Measurements from ENCODE around the gene NRSN1.
"Not testable (repeated sequence)": the region's sequence is repeated elsewhere in the genome, so short reads cannot be mapped to it uniquely, and the experiment has no call there.

The NRSN1 gene

DNA sequence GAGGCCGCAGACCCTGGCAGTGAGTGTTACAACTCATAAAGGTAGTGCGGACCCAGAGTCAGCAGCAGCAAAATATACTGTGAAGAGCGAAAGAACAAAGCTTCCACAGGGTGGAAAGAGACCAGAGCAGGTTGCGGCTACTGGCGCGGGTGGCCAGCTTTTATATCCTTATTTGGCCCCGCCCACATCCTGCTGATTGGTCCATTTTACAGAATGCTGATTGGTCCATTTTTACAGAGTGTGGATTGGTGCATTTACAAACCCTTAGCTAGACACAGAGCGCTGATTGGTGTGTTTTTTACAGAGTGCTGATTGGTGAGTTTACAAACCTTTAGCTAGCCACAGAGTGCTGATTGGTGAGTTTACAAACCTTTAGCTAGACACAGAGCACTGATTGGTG is 16.7 kb downstream of the NRSN1 start:
- H3K9me3 ChIP-seq (ENCODE audit: control insufficient read depth, low read length); H3K9ac ChIP-seq (ENCODE audit: low read length); H3K4ac ChIP-seq (ENCODE audit: low read depth in 1 of 2, low read length in 2 of 2); H3K18ac ChIP-seq (ENCODE audit: low read depth in 1 of 2, low read length in 2 of 2); H3K23ac ChIP-seq (ENCODE audit: low read length in 2 of 2); H2BK5ac ChIP-seq (ENCODE audit: low read depth, low read length, poor library complexity, severe bottlenecking); H3K4me2 ChIP-seq (ENCODE audit: low read length, poor library complexity, severe bottlenecking); H3K14ac ChIP-seq (ENCODE audit: low read length in 2 of 2); H2BK12ac ChIP-seq (ENCODE audit: low read length in 2 of 2); H3K79me1 ChIP-seq (replicated peaks; ENCODE audit: low read length, poor library complexity, severe bottlenecking); H2AK5ac ChIP-seq (ENCODE audit: low read length, severe bottlenecking); H3K4me3 ChIP-seq (ENCODE audit: insufficient read depth in 1 of 2, low read depth in 1 of 2, low read length in 2 of 2); H2BK15ac ChIP-seq (ENCODE audit: low read depth, poor library complexity, severe bottlenecking); H3K4me1 ChIP-seq (ENCODE audit: control insufficient read depth, insufficient read depth, low read depth, low read length); H3K27ac ChIP-seq (ENCODE audit: low read length, poor library complexity, severe bottlenecking); H3K36me3 ChIP-seq (ENCODE audit: control insufficient read depth in 1 of 2, insufficient read depth in 2 of 2, low read depth in 1 of 2, low read length in 2 of 2); H2BK120ac ChIP-seq (ENCODE audit: low read depth, low read length); H3K27me3 ChIP-seq (ENCODE audit: control insufficient read depth in 1 of 2, insufficient read depth in 1 of 2, low read length in 2 of 2); DNase-seq; H4K91ac ChIP-seq (ENCODE audit: low read length); H2AFZ ChIP-seq (ENCODE audit: low read depth, low read length); H4K8ac ChIP-seq (ENCODE audit: low read length): not testable (repeated sequence)
- WGBS: 89% methylated on average over 8 of the region's 8 CpGs

DNA sequence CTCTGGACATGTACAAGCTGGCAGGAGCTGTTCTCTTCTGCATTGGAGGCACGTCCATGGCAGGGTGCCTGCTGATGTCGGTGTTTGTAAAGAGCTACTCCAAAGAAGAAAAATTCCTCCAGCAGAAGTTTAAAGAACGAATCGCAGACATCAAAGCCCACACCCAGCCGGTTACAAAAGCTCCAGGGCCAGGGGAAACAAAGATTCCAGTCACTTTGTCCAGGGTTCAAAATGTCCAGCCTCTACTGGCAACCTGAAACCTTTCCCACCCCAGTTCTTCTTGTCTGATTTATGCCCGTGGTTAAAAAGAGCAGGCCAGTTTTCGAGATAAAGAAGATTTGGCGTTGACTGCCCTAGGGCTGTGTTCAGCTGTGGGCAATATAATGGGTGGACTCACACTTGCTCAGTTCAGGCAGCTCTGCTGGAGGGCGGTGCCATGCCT is 19.7 kb downstream of the NRSN1 start:
- H2BK5ac ChIP-seq (ENCODE audit: low read depth, low read length, poor library complexity, severe bottlenecking): no peak overlapping the region
- H3K9me3 ChIP-seq (ENCODE audit: control insufficient read depth, low read length): no peaks in the 10 kb centered on the region
- no peak overlapping the region for H3K27ac ChIP-seq (ENCODE audit: low read length, poor library complexity, severe bottlenecking)
- no peak for DNase-seq
- no peak overlapping the region for H4K8ac ChIP-seq (ENCODE audit: low read length)
- H3K36me3 ChIP-seq (ENCODE audit: control insufficient read depth in 1 of 2, insufficient read depth in 2 of 2, low read depth in 1 of 2, low read length in 2 of 2): no peaks in the 10 kb centered on the region
- H3K79me1 ChIP-seq (replicated peaks; ENCODE audit: low read length, poor library complexity, severe bottlenecking): no peaks in the 10 kb centered on the region
- H3K4ac ChIP-seq (ENCODE audit: low read depth in 1 of 2, low read length in 2 of 2): no peak overlapping the region
- H3K4me1 ChIP-seq (ENCODE audit: control insufficient read depth, insufficient read depth, low read depth, low read length): no peaks in the 10 kb centered on the region
- no peak overlapping the region for H2AFZ ChIP-seq (ENCODE audit: low read depth, low read length)
- no peak overlapping the region for H2AK5ac ChIP-seq (ENCODE audit: low read length, severe bottlenecking)
- no peak overlapping the region for H3K23ac ChIP-seq (ENCODE audit: low read length in 2 of 2)
- no peak overlapping the region for H3K4me2 ChIP-seq (ENCODE audit: low read length, poor library complexity, severe bottlenecking)
- H3K14ac ChIP-seq (ENCODE audit: low read length in 2 of 2): no peak overlapping the region
- 80% methylated on average over 9 of the region's 9 CpGs for WGBS
- H3K27me3 ChIP-seq (ENCODE audit: control insufficient read depth in 1 of 2, insufficient read depth in 1 of 2, low read length in 2 of 2): no peaks in the 10 kb centered on the region
- no peak overlapping the region for H2BK15ac ChIP-seq (ENCODE audit: low read depth, poor library complexity, severe bottlenecking)
- no peak overlapping the region for H4K91ac ChIP-seq (ENCODE audit: low read length)
- H2BK12ac ChIP-seq (ENCODE audit: low read length in 2 of 2): no peak overlapping the region
- H3K18ac ChIP-seq (ENCODE audit: low read depth in 1 of 2, low read length in 2 of 2): no peak overlapping the region
- H2BK120ac ChIP-seq (ENCODE audit: low read depth, low read length): no peak overlapping the region
- no peak overlapping the region for H3K4me3 ChIP-seq (ENCODE audit: insufficient read depth in 1 of 2, low read depth in 1 of 2, low read length in 2 of 2)
- no peak overlapping the region for H3K9ac ChIP-seq (ENCODE audit: low read length)

DNA sequence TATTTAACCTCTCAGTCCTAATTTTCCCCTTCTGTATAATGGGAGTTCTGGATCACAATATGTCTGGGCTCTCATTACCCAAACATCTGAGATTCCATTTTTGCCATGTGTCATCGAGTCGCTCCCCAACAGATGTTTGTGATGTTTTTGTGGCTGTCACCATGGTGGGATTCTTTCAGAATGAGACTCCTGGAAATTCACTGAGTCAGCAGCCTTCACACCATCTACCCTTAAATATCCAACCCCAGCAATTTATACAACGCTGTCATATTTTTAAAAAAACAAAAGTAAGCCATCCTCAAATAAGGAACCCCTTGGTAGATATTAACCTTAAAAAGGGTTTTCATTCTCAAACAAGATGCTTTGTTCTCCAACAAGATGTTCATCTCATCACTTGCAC is 20.9 kb downstream of the NRSN1 start:
- H4K91ac ChIP-seq (ENCODE audit: low read length): no peak overlapping the region
- H3K4ac ChIP-seq (ENCODE audit: low read depth in 1 of 2, low read length in 2 of 2): no peak overlapping the region
- H3K27ac ChIP-seq (ENCODE audit: low read length, poor library complexity, severe bottlenecking): no peak overlapping the region
- H3K4me3 ChIP-seq (ENCODE audit: insufficient read depth in 1 of 2, low read depth in 1 of 2, low read length in 2 of 2): no peak overlapping the region
- no peak overlapping the region for H3K23ac ChIP-seq (ENCODE audit: low read length in 2 of 2)
- no peak overlapping the region for H3K14ac ChIP-seq (ENCODE audit: low read length in 2 of 2)
- H3K4me1 ChIP-seq (ENCODE audit: control insufficient read depth, insufficient read depth, low read depth, low read length): no peaks in the 10 kb centered on the region
- H3K4me2 ChIP-seq (ENCODE audit: low read length, poor library complexity, severe bottlenecking): no peak overlapping the region
- no peak overlapping the region for H3K18ac ChIP-seq (ENCODE audit: low read depth in 1 of 2, low read length in 2 of 2)
- no peak overlapping the region for H2AK5ac ChIP-seq (ENCODE audit: low read length, severe bottlenecking)
- no peak overlapping the region for H4K8ac ChIP-seq (ENCODE audit: low read length)
- 50% methylated on average over 3 of the region's 3 CpGs for WGBS
- H3K9ac ChIP-seq (ENCODE audit: low read length): no peak overlapping the region
- no peak for DNase-seq
- no peak overlapping the region for H2BK5ac ChIP-seq (ENCODE audit: low read depth, low read length, poor library complexity, severe bottlenecking)
- H3K27me3 ChIP-seq (ENCODE audit: control insufficient read depth in 1 of 2, insufficient read depth in 1 of 2, low read length in 2 of 2): no peaks in the 10 kb centered on the region
- no peak overlapping the region for H2BK15ac ChIP-seq (ENCODE audit: low read depth, poor library complexity, severe bottlenecking)
- no peaks in the 10 kb centered on the region for H3K9me3 ChIP-seq (ENCODE audit: control insufficient read depth, low read length)
- H3K79me1 ChIP-seq (replicated peaks; ENCODE audit: low read length, poor library complexity, severe bottlenecking): no peaks in the 10 kb centered on the region
- H2BK12ac ChIP-seq (ENCODE audit: low read length in 2 of 2): no peak overlapping the region
- H3K36me3 ChIP-seq (ENCODE audit: control insufficient read depth in 1 of 2, insufficient read depth in 2 of 2, low read depth in 1 of 2, low read length in 2 of 2): no peaks in the 10 kb centered on the region
- H2AFZ ChIP-seq (ENCODE audit: low read depth, low read length): no peak overlapping the region
- H2BK120ac ChIP-seq (ENCODE audit: low read depth, low read length): no peak overlapping the region

DNA sequence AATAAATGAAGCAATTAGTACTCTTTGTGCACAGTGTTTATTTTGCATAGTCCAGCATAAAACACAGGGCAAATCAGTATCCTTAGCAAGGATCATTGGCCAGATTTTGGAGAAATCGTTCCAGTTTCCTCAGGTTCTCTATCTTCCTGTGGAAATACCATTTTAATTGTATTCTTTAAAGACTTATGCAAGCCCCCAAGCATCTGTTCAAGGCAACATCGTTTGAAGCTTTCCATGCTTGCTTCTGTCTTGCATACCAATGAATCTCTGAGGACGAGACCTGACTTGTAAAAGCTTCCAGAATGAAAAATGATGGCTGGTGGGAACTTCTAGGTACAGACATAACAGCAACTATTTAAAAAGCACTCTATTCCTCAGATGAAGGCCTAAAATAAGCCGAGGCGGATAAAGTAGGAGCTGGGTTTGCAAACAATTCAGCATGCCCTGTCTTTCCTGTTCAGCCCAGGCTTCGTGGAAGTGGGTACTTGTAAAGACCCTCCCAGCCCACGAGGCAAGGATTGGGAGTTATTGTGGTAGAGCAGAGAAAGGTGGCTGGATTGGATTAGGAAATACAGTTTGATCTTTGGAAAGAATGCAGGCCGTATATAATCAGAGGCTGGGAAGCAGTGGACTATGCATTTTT is 21.6 kb downstream of the NRSN1 start:
- H3K9ac ChIP-seq (ENCODE audit: low read length): no peak overlapping the region
- H2BK12ac ChIP-seq (ENCODE audit: low read length in 2 of 2): no peak overlapping the region
- no peak overlapping the region for H3K4me3 ChIP-seq (ENCODE audit: insufficient read depth in 1 of 2, low read depth in 1 of 2, low read length in 2 of 2)
- H3K18ac ChIP-seq (ENCODE audit: low read depth in 1 of 2, low read length in 2 of 2): no peak overlapping the region
- no peaks in the 10 kb centered on the region for H3K4me1 ChIP-seq (ENCODE audit: control insufficient read depth, insufficient read depth, low read depth, low read length)
- no peak overlapping the region for H2AFZ ChIP-seq (ENCODE audit: low read depth, low read length)
- no peak for DNase-seq
- H3K79me1 ChIP-seq (replicated peaks; ENCODE audit: low read length, poor library complexity, severe bottlenecking): no peaks in the 10 kb centered on the region
- H3K14ac ChIP-seq (ENCODE audit: low read length in 2 of 2): no peak overlapping the region
- no peak overlapping the region for H2BK5ac ChIP-seq (ENCODE audit: low read depth, low read length, poor library complexity, severe bottlenecking)
- H2BK120ac ChIP-seq (ENCODE audit: low read depth, low read length): no peak overlapping the region
- H3K4ac ChIP-seq (ENCODE audit: low read depth in 1 of 2, low read length in 2 of 2): no peak overlapping the region
- H2AK5ac ChIP-seq (ENCODE audit: low read length, severe bottlenecking): no peak overlapping the region
- H3K36me3 ChIP-seq (ENCODE audit: control insufficient read depth in 1 of 2, insufficient read depth in 2 of 2, low read depth in 1 of 2, low read length in 2 of 2): no peaks in the 10 kb centered on the region
- 60% methylated on average over 7 of the region's 8 CpGs for WGBS
- no peak overlapping the region for H3K4me2 ChIP-seq (ENCODE audit: low read length, poor library complexity, severe bottlenecking)
- H3K27me3 ChIP-seq (ENCODE audit: control insufficient read depth in 1 of 2, insufficient read depth in 1 of 2, low read length in 2 of 2): no peaks in the 10 kb centered on the region
- H4K8ac ChIP-seq (ENCODE audit: low read length): no peak overlapping the region
- H3K9me3 ChIP-seq (ENCODE audit: control insufficient read depth, low read length): no peaks in the 10 kb centered on the region
- no peak overlapping the region for H2BK15ac ChIP-seq (ENCODE audit: low read depth, poor library complexity, severe bottlenecking)
- no peak overlapping the region for H4K91ac ChIP-seq (ENCODE audit: low read length)
- no peak overlapping the region for H3K27ac ChIP-seq (ENCODE audit: low read length, poor library complexity, severe bottlenecking)
- no peak overlapping the region for H3K23ac ChIP-seq (ENCODE audit: low read length in 2 of 2)

All from mesenchymal stem cell (in vitro differentiated cells and primary cell).